Right lobe of liver (tissue), 4 donors: ENCODE results near the gene EVL.

ENCODE experiments used
- CTCF ChIP-seq, 4 donors: fragments of 200-600 bp in 3 of 4; fragments of 450-650 bp in 1 of 4; IDR thresholded peaks; one replicate each; pipeline versions ENCODE4 v1.5.1 to v1.8.0; 2016 to 2022; ENCODE audit warnings: antibody characterized with exemption in 4 of 4, mild to moderate bottlenecking in 2 of 4
- POLR2A ChIP-seq: fragments of 450-650 bp; IDR thresholded peaks from one replicate; pipeline ENCODE4 v1.6.1; 2017; ENCODE audit warnings: antibody characterized with exemption, mild to moderate bottlenecking
- donor health status: DM: no; HTN: no; CAD: no.
- donor health status: DM: no; HTN: no; CAD: no.
- donor health status: DM: no; HTN: yes; CAD: no.

- TF ChIP-seq CTCF (IDR thresholded peaks at IDR 0.05) (no peak), POLR2A (no peak)
Measured at GRCh38 chr14:100141098-100141497, 75.9 kb downstream of the EVL start.
